HepG2 (cell line): Measurements from ENCODE around the gene ARPC1A. TPM values are rescaled to one million over a fixed set of nuclear protein-coding genes. Genes with fewer than 3 reads are reported as not detected.

Experiments used
- ATAC-seq: fragments of 200-7000 bp; cut with Tn5 transposase; 3 replicates; pipeline ENCODE4 v1.9.1; 2020; ENCODE audit warnings: mild to moderate bottlenecking, moderate library complexity
- BruUV-seq: library from RNA; stranded (reverse); fragments of 400-500 nt; replicated peaks from 2 replicates; lab custom pipeline; 2021; lab: Mats Ljungman, UMichigan
- CTCF ChIA-PET: fragments of 300-600 bp; formaldehyde crosslinking; extraction: SDS; loops from one replicate; lab custom pipeline; 2021; ENCODE audit warnings: low total read pairs, inconsistent platforms, low intra/inter-chr PET ratio; lab: Yijun Ruan, JAX
- POLR2A ChIA-PET: fragments of 350-600 bp; sonication (Branson Sonifier 250); formaldehyde crosslinking; loops from one replicate; lab custom pipeline; 2020; ENCODE audit warnings: antibody characterized with exemption, inconsistent platforms; lab: Yijun Ruan, JAX
- DNase-seq: peaks from one replicate; pipeline ENCODE4 v3.0.0-alpha.2; 2015; ENCODE audit warnings: low spot score
- FAIRE-seq: peaks from 3 replicates; lab custom pipeline; 2011; peaks lifted over from hg19 to GRCh38; lab: Jason Lieb, UNC
- H2AFZ ChIP-seq: one replicate; pipeline ENCODE4 v1.6.1; 2011; ENCODE audit warnings: low read length, inconsistent platforms
- H3K27ac ChIP-seq: fragments of 300-600 bp; 3 replicates; pipeline ENCODE4 v1.8.0; 2011; ENCODE audit warnings: mixed run types, mild to moderate bottlenecking, mixed read lengths, low read length, inconsistent platforms; ENCODE audit not compliant: insufficient read depth; ENCODE audit errors: extremely low read length
- H3K27me3 ChIP-seq, 2 experiments: fragments of 200-600 bp in 1 of 2; 2 replicates in 1 of 2; 3 replicates in 1 of 2; pipeline versions ENCODE4 v1.6.0 to v1.8.0; 2011; ENCODE audit warnings: low read length in 2 of 2, mild to moderate bottlenecking in 2 of 2, moderate library complexity in 2 of 2, inconsistent platforms in 1 of 2; ENCODE audit not compliant: insufficient read depth in 2 of 2, control insufficient read depth in 1 of 2
- H3K36me3 ChIP-seq, 2 experiments: fragments of 200-600 bp in 1 of 2; replicated peaks in 1 of 2; 2 replicates in 1 of 2; 3 replicates in 1 of 2; pipeline versions ENCODE4 v1.5.1 to v1.8.0; 2011; ENCODE audit warnings: low read length in 2 of 2, inconsistent platforms in 1 of 2; ENCODE audit not compliant: insufficient read depth in 2 of 2, control insufficient read depth in 1 of 2
- H3K4me1 ChIP-seq: 2 replicates; pipeline ENCODE4 v1.5.1; 2012; ENCODE audit warnings: low read length, inconsistent platforms; ENCODE audit not compliant: insufficient read depth
- H3K4me2 ChIP-seq: 2 replicates; pipeline ENCODE4 v1.6.0; 2011; ENCODE audit warnings: low read depth, low read length, inconsistent platforms
- H3K4me3 ChIP-seq, 3 experiments: fragments of 200-600 bp in 1 of 3; sonication (generic), shearing (Covaris generic) in 1 of 3; replicated peaks in 1 of 3; 2 replicates each; pipeline ENCODE4 v1.5.1; 2011 to 2016; ENCODE audit warnings: low read length in 3 of 3, inconsistent platforms in 2 of 3, low read depth in 2 of 3, mild to moderate bottlenecking in 2 of 3, control low read depth in 1 of 3, mixed read lengths in 1 of 3; ENCODE audit not compliant: insufficient read depth in 1 of 3
- H3K79me2 ChIP-seq: one replicate; pipeline ENCODE4 v1.6.1; 2011; ENCODE audit warnings: low read length, inconsistent platforms; ENCODE audit not compliant: insufficient read depth
- H3K9ac ChIP-seq: 2 replicates; pipeline ENCODE4 v1.6.0; 2011; ENCODE audit warnings: mild to moderate bottlenecking, low read depth, low read length, inconsistent platforms; ENCODE audit not compliant: insufficient read depth
- H3K9me3 ChIP-seq: 2 replicates; pipeline ENCODE4 v1.5.1; 2012; ENCODE audit warnings: mild to moderate bottlenecking, low read length
- H4K20me1 ChIP-seq: 2 replicates; pipeline ENCODE4 v1.6.0; 2011; ENCODE audit warnings: inconsistent platforms, mild to moderate bottlenecking, low read length, moderate library complexity; ENCODE audit not compliant: insufficient read depth
- MED13 ChIP-seq: sonication (generic); formaldehyde crosslinking; IDR thresholded peaks from 2 replicates; pipeline ENCODE4 v1.5.0; 2020; ENCODE audit warnings: missing genetic modification reagents
- RBFOX2 ChIP-seq: fragments of 200-400 bp; formaldehyde crosslinking; IDR thresholded peaks from 2 replicates; pipeline ENCODE4 v1.6.1; 2017; ENCODE audit warnings: low read depth, mild to moderate bottlenecking, low read length
- RFX5 ChIP-seq: IDR thresholded peaks from 2 replicates; pipeline ENCODE4 v1.6.1; 2011; ENCODE audit warnings: low read depth, low read length, improper control_type of control experiment
- WGBS: methylation state at CpG from one replicate; pipeline ENCODE4 v1.1.6; 2017; ENCODE audit warnings: low lambda C conversion rate; 5-methylcytosine and 5-hydroxymethylcytosine counted together
- in situ Hi-C: cut with HindIII; loops from 2 replicates; pipeline ENCODE4 v1.10.0; 2017; ENCODE audit warnings: low pct_unique_long_range_greater_than_20kb; ENCODE audit not compliant: extremely low pct_ligation_motif_present
- intact Hi-C: fragments of 100-400 bp; cut with micrococcal nuclease; formaldehyde crosslinking; loops from one replicate; pipeline ENCODE4 v1.10.0; 2022; ENCODE audit not compliant: unreplicated experiment
- polyA plus RNA-seq, 8 experiments: library from polyadenylated mRNA; depleted of rRNA in 3 of 8; stranded (reverse) in 7 of 8; unstranded in 1 of 8; fragments of >200 nt; fragmentation: Illumina TruSeq in 4 of 8; extraction: Trizol in 4 of 8; gene quantifications; 2 replicates each; pipeline versions ENCODE4 v1.2.1 to v1.2.3, GENCODE V29; 2011 to 2016; ENCODE audit warnings: low read depth in 4 of 8, missing spikeins in 1 of 8, mixed read lengths in 1 of 8; ENCODE audit not compliant: insufficient read depth in 1 of 8
- total RNA-seq, 5 experiments: library from RNA; depleted of rRNA; stranded (reverse); fragments of >200 nt; fragmentation: Illumina TruSeq; extraction: Trizol; gene quantifications; 2 replicates each; pipeline ENCODE4 v1.2.3, GENCODE V29; 2016; ENCODE audit warnings: low read depth in 1 of 5
- TF ChIP-seq, protein P1 (sequence below): sonication (generic); formaldehyde crosslinking; conservative IDR thresholded peaks from 2 replicates; pipeline ENCODE4 v1.8.0; 2022; ENCODE audit warnings: missing genetic modification reagents

The ARPC1A gene
- total and polyA plus RNA-seq, 2 of the 13 experiments (the other 11 are each of a cell fraction or from before 2014, with no cell fraction given): 44.3 to 88.5 TPM

DNA sequence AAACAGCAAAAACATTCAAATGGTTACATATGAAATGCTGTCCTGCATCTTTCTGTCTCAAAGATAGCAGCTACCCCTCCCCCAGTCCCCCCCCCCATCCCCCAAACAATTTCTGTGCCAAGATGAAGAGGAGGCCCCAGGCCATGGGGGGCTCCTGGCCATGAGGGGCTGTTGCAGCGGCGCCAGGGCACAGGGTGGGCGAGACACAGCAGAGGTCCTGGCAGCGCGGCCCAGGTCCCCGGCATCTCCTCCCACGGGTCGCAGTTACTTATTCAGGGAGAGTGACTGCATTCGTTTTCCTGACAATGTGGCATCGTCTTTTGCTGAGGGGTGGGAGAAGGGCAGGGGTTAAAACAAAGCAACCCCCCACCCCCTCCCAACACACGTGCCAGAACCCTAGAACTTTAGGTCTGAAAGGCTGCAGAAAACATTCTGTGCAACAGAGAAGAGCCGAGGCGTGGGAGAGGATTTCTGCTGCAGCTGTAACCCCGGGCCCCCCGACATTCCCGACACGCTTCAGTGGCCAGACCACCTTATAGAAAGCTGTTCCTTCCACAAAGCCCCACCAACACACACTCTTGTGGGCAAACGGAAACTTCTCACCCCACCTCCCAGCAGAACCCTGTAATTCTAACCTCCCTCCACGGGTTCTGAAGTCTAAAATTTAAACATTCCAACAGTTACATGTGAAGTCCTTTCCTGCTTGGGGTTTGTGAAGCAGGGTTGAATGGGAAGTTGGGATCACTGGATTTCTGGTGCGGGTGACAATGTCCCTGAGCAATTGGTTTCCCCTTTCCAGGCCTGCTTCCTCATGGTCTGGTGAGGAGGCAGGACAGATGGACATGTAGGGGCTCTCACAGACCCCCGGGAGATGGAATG is 71.0 kb downstream of the ARPC1A start:
- Histone ChIP-seq H2AFZ (no peak overlapping the region), H3K4me2 (no peak overlapping the region), H3K9me3 (no peaks in the 10 kb centered on the region), H3K4me3 (no peak overlapping the region), H4K20me1 (no peaks in the 10 kb centered on the region), H3K79me2 (no peaks in the 10 kb centered on the region), H3K4me1 (no peaks in the 10 kb centered on the region), H3K27ac (no peak overlapping the region), H3K27me3 (no peaks in the 10 kb centered on the region), H3K9ac (no peak overlapping the region), H3K36me3 (peaks cover 33 to 83% of the 10 kb centered on the region in 2 experiments; a peak in 4 of 5 replicates)
- DNase-seq: no peak
- TF ChIP-seq MED13: no peak
- peak; percentile 47 for TF ChIP-seq RBFOX2
- no peak for TF ChIP-seq RFX5
- TF ChIP-seq, protein P1, sequence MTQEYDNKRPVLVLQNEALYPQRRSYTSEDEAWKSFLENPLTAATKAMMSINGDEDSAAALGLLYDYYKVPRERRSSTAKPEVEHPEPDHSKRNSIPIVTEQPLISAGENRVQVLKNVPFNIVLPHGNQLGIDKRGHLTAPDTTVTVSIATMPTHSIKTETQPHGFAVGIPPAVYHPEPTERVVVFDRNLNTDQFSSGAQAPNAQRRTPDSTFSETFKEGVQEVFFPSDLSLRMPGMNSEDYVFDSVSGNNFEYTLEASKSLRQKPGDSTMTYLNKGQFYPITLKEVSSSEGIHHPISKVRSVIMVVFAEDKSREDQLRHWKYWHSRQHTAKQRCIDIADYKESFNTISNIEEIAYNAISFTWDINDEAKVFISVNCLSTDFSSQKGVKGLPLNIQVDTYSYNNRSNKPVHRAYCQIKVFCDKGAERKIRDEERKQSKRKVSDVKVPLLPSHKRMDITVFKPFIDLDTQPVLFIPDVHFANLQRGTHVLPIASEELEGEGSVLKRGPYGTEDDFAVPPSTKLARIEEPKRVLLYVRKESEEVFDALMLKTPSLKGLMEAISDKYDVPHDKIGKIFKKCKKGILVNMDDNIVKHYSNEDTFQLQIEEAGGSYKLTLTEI (CRISPR knock-in tag): no peak
- FAIRE-seq: no peak
- ChIA-PET POLR2A (interaction anchor here (1.9 kb wide), 1 partner anchor 12 kb away, joined by 7 read pairs; the partner anchor contains the start of genes BUD31 and PDAP1), CTCF (interaction anchor here (0.6 kb wide), 1 partner anchor 17 kb away, joined by 4 read pairs; no protein-coding TSS in a partner anchor)
- 98% methylated on average over 20 of the region's 21 CpGs for WGBS
- no TSS peak for BruUV-seq
- in situ Hi-C loops: no loop called here
- intact Hi-C loops: no loop called here
- ATAC-seq: no peak
